Activated CD8-positive, alpha-beta memory T cell treated with anti-CD3 and anti-CD28 coated beads for 1 hour (primary cell): ENCODE results near the gene CHCHD6.

Experiments
- DNase-seq, 2 donors: peaks; one replicate each; pipeline ENCODE4 v3.0.0-alpha.2; 2020; ENCODE audit warnings: low read depth in 1 of 2; ENCODE audit errors: extremely low read depth in 1 of 2

The CHCHD6 gene

GRCh38 chr3:126955004-126955790, 251.2 kb downstream of the CHCHD6 start:
- DNase-seq: no peak

DNA sequence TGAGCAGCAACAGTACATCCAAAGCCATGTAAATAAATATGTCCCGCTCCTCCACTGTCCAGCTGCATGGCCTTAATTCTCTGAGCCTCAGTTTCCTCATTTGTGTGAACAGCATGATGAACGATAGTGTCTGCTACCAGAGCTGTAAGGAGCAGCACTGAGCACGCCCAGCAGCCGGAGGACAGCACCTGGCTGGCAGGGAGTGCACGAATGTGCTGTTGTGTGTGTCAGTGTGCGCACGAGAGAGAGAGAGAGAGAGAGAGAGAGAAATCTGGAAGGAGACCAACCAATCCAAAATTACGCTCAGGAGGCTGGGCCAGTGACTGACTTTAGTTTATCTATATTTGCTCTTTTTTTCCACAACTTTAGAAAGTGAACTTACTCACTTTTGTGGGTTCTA, 252.3 kb downstream of the CHCHD6 start:
- no peak for DNase-seq

DNA sequence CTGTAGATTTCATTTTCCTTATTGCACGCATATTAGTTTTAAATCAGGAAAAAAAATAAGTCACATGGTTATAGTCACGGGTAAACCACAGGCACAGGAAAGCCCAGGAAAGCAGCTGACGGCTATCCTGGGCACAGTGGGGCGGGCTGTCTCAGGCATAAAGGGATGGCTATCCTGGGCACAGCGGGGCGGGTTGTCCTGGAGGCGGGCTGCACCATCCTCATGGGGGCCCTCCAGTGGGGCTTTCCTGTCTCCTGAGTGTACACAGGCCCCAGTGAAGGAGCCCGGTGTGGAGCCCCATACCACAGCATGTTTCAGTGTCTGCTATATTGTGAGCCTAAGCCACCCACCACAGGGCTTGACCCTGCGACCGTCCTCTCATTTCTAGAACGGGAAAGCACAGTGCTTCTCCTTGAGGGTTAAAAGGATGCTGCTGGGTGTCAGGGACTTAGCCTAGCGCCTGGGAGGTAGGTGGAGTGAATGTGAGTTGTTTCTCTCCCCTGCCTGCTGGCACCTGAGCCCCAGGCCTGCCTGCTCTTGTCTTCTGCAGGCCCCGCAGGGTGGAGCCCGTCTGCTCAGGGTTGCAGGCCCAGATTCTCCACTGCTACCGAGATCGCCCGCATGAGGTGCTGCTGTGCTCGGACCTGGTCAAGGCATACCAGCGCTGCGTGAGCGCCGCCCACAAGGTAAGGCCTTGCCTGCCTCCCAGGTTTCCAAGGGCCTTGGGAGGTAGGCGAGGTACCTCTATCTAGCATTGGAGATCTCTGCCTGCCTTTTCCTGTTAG, 253.0 kb downstream of the CHCHD6 start:
- no peak for DNase-seq

- DNase-seq: no peak
Observed at GRCh38 chr3:126957776-126958637, 254.0 kb downstream of the CHCHD6 start.

- DNase-seq: no peak
Observed at GRCh38 chr3:126958638-126959085, 254.6 kb downstream of the CHCHD6 start.

DNA sequence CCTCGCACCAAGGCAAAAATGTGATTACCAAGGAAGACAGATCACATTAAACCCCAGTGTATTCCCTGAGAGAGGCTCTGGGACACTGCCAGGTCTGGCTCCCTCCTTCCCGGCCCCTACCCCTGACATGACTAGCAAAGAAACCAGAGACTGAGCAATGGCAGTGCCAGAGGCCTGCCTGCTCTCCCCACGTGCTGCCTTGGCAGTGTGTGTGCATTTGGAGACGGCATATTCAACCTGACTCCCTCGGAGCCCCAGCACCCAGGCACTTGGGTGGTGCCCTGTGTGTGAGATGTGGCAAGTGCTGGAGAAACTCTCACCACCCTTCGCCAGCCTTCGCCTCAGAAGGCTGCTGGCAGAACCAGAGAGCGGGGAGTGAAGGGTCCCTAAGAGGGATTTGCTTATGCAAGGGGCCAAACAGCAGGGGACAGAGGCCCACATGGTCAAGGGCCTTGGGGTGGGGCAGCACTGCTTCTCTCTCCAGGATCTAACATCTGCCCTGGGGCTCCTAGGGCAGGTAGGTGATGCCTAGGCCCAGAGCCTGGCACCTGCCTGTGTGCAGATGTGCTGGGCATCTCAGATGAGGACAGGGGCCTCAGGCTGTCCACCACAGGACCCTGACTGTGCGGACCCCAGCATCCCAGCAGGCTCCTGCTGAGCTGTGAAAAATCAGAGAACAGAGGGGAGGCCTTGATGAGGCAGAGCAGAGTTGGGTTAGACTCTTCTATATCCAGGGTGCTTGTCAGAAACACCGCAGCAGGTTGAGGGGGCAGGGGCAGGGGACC, 255.3 kb downstream of the CHCHD6 start:
- DNase-seq: no peak

- DNase-seq: no peak
Observed at GRCh38 chr3:126959921-126960603, 256.0 kb downstream of the CHCHD6 start.

- no peak for DNase-seq
Observed at GRCh38 chr3:126960604-126960995, 256.6 kb downstream of the CHCHD6 start.

DNA sequence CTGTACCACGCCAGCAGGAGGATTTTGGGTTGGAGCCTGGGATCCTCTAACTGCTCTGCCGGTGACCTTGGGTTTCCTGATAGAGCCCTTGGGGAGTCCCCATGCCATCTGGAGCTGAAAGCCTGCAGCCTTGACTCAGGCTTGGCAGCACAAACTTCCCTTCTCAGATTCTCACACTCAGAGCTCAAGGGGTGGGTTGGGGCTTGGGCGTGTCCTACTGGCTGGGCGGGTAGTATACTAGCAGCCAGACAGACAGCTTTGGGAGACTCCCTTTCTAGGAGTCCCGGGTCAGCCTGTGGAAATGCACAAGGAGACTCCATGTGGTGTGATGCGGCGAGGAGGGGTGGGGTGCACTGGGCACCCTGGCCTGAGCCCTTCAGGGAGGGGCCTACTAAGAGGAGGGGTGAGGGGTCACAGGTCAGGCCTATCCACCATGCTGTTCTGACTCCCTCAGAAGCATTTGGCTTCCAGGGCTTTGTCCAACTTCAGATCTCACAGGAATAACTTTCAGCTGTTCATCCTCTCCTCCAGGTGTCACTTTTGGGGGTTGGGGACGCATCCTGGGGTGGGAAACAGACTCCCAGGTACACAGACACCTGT, 257.3 kb downstream of the CHCHD6 start:
- no peak for DNase-seq

DNA sequence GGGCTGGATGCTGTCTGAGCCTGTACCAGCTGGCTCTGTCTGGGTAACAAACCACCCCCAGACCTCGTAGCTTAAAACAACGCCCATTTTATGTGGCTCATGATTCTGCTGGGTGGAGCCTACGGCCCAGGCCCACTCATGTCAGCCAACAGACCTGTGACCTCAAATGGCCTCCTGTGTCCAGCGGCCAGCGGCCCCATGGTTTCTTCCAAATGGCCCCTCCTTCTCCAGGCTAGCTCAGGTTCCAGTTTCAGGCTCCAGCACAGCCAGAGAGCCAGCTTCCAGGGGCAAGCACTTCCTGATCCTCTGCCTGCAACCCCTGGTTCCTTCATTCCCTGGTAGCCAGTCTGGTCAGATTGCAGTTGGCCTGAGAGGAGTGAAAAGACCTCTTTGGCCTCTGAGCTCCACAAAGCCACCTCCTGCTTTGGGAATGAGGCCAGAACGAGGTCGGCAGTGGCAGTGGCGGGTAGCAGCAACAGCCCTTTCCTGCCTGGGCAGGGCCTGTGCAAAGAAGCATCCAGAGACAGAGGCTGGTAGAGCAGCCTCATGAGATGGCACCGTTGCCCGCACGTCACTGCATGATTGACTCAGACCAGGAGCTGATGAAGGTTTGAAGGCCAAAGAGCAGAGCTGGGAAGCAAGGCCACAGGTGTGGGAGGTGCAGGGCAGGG, 257.9 kb downstream of the CHCHD6 start:
- DNase-seq: no peak

- no peak for DNase-seq
Observed at GRCh38 chr3:126962756-126963155, 258.7 kb downstream of the CHCHD6 start.

DNA sequence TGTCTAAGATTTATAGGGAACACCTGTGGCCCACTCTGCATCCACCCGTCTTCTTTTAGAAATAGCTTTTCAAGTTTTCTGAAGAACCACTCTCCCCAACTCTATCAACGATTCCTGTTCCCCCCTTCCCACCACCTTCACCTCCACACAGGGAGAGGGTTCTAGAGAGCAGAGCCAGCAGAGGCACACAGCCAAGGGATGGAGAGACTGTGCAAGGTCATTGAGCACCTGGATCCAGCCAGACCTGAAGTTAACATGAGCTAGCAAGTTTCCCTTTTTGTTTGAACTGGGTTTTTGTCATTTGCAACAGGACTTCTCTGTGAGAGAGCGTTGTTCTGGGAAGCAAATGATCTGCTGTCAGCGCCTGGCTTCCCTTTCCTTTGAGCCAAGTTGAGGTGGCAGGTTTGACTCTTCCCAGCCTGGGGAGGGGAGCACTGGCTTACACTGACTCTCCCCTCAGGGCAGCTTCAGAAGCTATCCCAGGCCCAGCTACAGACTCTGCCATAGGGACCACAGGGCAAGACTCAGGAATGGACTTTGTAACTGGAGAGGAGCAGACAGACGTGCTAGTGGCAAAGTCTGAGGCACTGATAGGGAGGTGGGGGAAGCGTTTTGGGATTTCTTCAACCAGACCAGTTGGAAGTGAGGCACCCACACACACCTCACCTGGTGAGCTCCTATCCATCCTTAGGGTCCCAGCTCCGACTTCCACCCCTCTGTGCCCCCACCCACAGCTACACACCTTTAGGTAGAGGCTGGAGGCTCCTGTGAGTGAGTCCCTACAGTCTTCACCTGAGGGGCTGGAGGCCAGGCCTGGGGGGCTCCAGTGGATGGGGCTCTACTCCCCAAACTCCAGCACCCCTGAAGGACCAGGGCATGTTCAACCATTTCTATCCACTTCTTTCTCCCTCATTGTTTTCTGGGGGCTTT, 259.5 kb downstream of the CHCHD6 start:
- DNase-seq: no peak

GRCh38 chr3:126964261-126964660, 260.2 kb downstream of the CHCHD6 start:
- DNase-seq: no peak

DNA sequence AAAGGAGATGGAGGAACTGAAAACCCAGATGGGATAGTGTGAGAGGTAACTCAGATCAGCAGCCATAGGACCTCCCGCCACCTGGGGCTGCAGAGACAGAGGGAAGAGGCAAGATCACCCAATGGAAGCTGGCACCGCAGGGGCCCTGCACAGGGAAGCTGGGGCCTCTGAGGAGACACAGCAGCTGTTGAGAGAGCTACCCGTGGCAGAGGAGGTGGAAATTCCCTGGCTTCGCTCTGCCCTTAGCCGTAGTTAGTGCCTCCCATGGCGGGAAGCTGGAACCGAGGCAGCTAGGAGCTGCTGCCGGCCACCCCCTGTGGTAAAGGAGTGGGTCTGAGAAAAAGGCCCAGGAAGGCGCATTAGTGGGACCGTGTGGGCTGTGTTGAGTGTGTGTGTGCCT, 260.9 kb downstream of the CHCHD6 start:
- no peak for DNase-seq

DNA sequence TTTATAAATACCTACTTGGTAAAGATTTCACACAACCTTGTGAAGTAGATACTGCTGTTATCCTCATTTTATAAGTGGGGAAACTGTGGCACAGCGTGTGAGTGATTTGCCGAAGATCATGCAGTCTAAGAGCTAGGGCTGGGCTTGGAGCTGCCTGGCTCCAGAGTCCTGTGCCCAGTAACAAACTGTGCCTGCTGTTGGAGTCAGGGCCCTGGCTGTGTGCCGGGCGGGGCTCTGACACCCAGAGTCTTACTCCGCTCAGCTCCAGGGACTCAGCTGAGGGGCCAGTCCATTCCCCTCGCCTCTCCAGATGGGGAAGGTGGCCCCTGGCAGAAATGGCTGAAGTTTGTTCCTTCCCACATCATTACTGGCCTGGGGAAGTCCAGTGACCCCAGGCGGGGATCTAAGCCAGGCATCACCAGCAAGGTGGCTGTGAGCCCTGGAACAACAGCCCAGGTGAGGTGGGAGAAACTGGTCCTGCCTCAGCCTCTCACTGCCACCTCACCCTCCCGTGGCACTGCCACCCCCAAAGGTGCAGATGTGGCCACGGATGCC, 261.6 kb downstream of the CHCHD6 start:
- DNase-seq: no peak

GRCh38 chr3:126967386-126967785, 263.3 kb downstream of the CHCHD6 start:
- DNase-seq: no peak
